HEK293 (cell line): ENCODE results near the gene SPRR4.

ENCODE experiments used
- CTCF ChIA-PET: fragments of 350-600 bp; formaldehyde crosslinking; extraction: SDS; loops from one replicate; lab custom pipeline; 2021; ENCODE audit warnings: antibody characterized with exemption; lab: Yijun Ruan, JAX
- POLR2A ChIA-PET: fragments of 300-600 bp; formaldehyde crosslinking; extraction: SDS; loops from one replicate; lab custom pipeline; 2020; ENCODE audit warnings: antibody characterized with exemption, inconsistent platforms; lab: Yijun Ruan, JAX
- H3K27ac ChIP-seq: fragments of 200-500 bp; sonication (Bioruptor generic); 2 replicates; pipeline ENCODE4 v1.5.1; 2014; ENCODE audit warnings: low read depth, low read length, control low read depth, inconsistent platforms; ENCODE audit errors: extremely low read depth
- H3K36me3 ChIP-seq, 2 experiments: fragments of 200-500 bp in 1 of 2; sonication (Bioruptor generic) in 1 of 2; 1 replicate in 1 of 2; 2 replicates in 1 of 2; pipeline ENCODE4 v1.5.1; 2014 to 2017; ENCODE audit warnings: inconsistent platforms in 2 of 2, low read length in 2 of 2; ENCODE audit not compliant: control insufficient read depth in 2 of 2, insufficient read depth in 1 of 2
- H3K4me1 ChIP-seq: fragments of 200-500 bp; sonication (Bioruptor generic); 2 replicates; pipeline ENCODE4 v1.5.1; 2014; ENCODE audit warnings: mild to moderate bottlenecking, low read length, inconsistent platforms; ENCODE audit not compliant: control insufficient read depth, insufficient read depth
- H3K4me3 ChIP-seq: 2 replicates; pipeline ENCODE4 v1.5.1; 2011; ENCODE audit warnings: low read depth, mild to moderate bottlenecking, control low read depth, low read length, moderate library complexity
- H3K9me3 ChIP-seq: fragments of 200-500 bp; sonication (Bioruptor generic); 2 replicates; pipeline ENCODE4 v1.5.1; 2014; ENCODE audit warnings: low read depth, low read length, inconsistent platforms; ENCODE audit not compliant: control insufficient read depth, insufficient read depth
- GLIS1 ChIP-seq: fragments of 450-650 bp; formaldehyde crosslinking; IDR thresholded peaks from 2 replicates; pipeline ENCODE4 v1.5.1; 2016; ENCODE audit warnings: missing biosample characterization, missing genetic modification characterization
- GLIS2 ChIP-seq: fragments of 450-650 bp; formaldehyde crosslinking; IDR thresholded peaks from 2 replicates; pipeline ENCODE4 v1.5.1; 2016; ENCODE audit warnings: missing biosample characterization, missing genetic modification characterization
- KLF17 ChIP-seq: fragments of 450-650 bp; formaldehyde crosslinking; IDR thresholded peaks from 2 replicates; pipeline ENCODE4 v1.5.1; 2016; ENCODE audit warnings: missing biosample characterization, missing genetic modification characterization
- ZBTB10 ChIP-seq: fragments of 450-650 bp; formaldehyde crosslinking; IDR thresholded peaks from 2 replicates; pipeline ENCODE4 v1.5.1; 2016; ENCODE audit warnings: missing biosample characterization, missing genetic modification characterization
- ZBTB26 ChIP-seq: fragments of 450-650 bp; formaldehyde crosslinking; optimal IDR thresholded peaks from 2 replicates; pipeline ENCODE3; 2016; ENCODE audit warnings: missing biosample characterization, mild to moderate bottlenecking, missing genetic modification characterization
- ZBTB7A ChIP-seq: fragments of 450-650 bp; formaldehyde crosslinking; IDR thresholded peaks from 2 replicates; pipeline ENCODE4 v1.5.1; 2016; ENCODE audit warnings: low read depth, missing biosample characterization, missing genetic modification characterization
- ZNF239 ChIP-seq: fragments of 450-650 bp; formaldehyde crosslinking; IDR thresholded peaks from 2 replicates; pipeline ENCODE4 v1.5.1; 2016; ENCODE audit warnings: missing biosample characterization, missing genetic modification characterization
- ZNF280D ChIP-seq: fragments of 450-650 bp; formaldehyde crosslinking; IDR thresholded peaks from 2 replicates; pipeline ENCODE4 v1.5.1; 2016; ENCODE audit warnings: missing biosample characterization, missing genetic modification characterization
- ZNF302 ChIP-seq: fragments of 450-650 bp; formaldehyde crosslinking; IDR thresholded peaks from 2 replicates; pipeline ENCODE4 v1.5.1; 2016; ENCODE audit warnings: missing biosample characterization, missing genetic modification characterization, low read depth
- ZNF311 ChIP-seq: fragments of 450-650 bp; formaldehyde crosslinking; IDR thresholded peaks from 2 replicates; pipeline ENCODE4 v1.5.1; 2017; ENCODE audit warnings: missing biosample characterization, missing genetic modification characterization, borderline replicate concordance
- ZNF354C ChIP-seq: fragments of 450-650 bp; formaldehyde crosslinking; IDR thresholded peaks from 2 replicates; pipeline ENCODE4 v1.5.1; 2016; ENCODE audit warnings: missing biosample characterization, missing genetic modification characterization, low read depth, borderline replicate concordance
- ZNF366 ChIP-seq: fragments of 450-650 bp; formaldehyde crosslinking; conservative IDR thresholded peaks from 2 replicates; pipeline ENCODE4 v1.5.1; 2016; ENCODE audit warnings: missing biosample characterization, missing genetic modification characterization
- ZNF549 ChIP-seq: fragments of 450-650 bp; IDR thresholded peaks from 2 replicates; pipeline ENCODE4 v1.5.1; 2018; ENCODE audit warnings: missing biosample characterization, missing genetic modification characterization, mild to moderate bottlenecking, inconsistent platforms, moderate library complexity
- ZNF571 ChIP-seq: fragments of 450-650 bp; formaldehyde crosslinking; IDR thresholded peaks from 2 replicates; pipeline ENCODE4 v1.5.0; 2017; ENCODE audit warnings: missing biosample characterization, missing genetic modification characterization
- ZNF585B ChIP-seq: fragments of 450-650 bp; formaldehyde crosslinking; IDR thresholded peaks from 2 replicates; pipeline ENCODE4 v1.5.1; 2016; ENCODE audit warnings: missing biosample characterization, missing genetic modification characterization
- ZNF677 ChIP-seq: fragments of 450-650 bp; IDR thresholded peaks from 2 replicates; pipeline ENCODE4 v1.5.0; 2018; ENCODE audit warnings: missing biosample characterization, mild to moderate bottlenecking, missing genetic modification characterization, moderate library complexity
- ZNF707 ChIP-seq: fragments of 450-650 bp; formaldehyde crosslinking; IDR thresholded peaks from 2 replicates; pipeline ENCODE4 v1.5.1; 2016; ENCODE audit warnings: missing biosample characterization, missing genetic modification characterization
- TF ChIP-seq, protein P1 (sequence below): fragments of 450-650 bp; formaldehyde crosslinking; IDR thresholded peaks from 2 replicates; pipeline ENCODE4 v1.5.1; 2017; ENCODE audit warnings: missing biosample characterization, mild to moderate bottlenecking, missing genetic modification characterization, moderate library complexity

The SPRR4 gene

DNA sequence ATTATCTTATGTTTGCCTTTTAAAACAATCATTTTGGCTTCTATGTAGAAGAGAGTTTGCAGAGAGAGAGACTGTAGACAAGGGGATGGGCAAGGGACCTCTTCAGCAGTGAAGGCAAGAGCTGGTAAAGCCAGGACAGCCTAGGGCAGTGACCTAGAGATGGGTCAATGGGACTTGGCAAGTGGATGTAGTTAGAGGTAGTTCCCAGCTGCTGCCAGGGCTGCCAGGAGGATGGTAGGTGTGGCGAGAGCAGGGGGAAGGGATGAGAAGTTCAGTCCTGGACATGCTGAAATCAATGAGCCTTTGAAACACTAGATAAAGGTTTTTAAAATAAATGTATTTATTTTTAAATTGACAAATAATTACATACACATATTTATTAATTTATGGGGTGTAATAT is 29.8 kb upstream of the SPRR4 start:
- no peaks in the 10 kb centered on the region for H3K9me3 ChIP-seq
- no peaks in the 10 kb centered on the region for H3K4me1 ChIP-seq
- no peak for TF ChIP-seq ZNF311 (tag by site-specific recombination)
- no peak for TF ChIP-seq ZBTB7A
- TF ChIP-seq, protein P1, sequence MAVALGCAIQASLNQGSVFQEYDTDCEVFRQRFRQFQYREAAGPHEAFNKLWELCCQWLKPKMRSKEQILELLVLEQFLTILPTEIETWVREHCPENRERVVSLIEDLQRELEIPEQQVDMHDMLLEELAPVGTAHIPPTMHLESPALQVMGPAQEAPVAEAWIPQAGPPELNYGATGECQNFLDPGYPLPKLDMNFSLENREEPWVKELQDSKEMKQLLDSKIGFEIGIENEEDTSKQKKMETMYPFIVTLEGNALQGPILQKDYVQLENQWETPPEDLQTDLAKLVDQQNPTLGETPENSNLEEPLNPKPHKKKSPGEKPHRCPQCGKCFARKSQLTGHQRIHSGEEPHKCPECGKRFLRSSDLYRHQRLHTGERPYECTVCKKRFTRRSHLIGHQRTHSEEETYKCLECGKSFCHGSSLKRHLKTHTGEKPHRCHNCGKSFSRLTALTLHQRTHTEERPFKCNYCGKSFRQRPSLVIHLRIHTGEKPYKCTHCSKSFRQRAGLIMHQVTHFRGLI (tag by site-specific recombination), result no peak
- TF ChIP-seq GLIS1 (tag by site-specific recombination), result no peak
- no peak for TF ChIP-seq ZNF280D (tag by site-specific recombination)
- TF ChIP-seq ZNF366 (tag by site-specific recombination), result no peak
- no peak for TF ChIP-seq ZNF302 (tag by site-specific recombination)
- no peak for TF ChIP-seq ZNF677
- TF ChIP-seq ZNF239, result no peak
- no peak for TF ChIP-seq ZNF707 (tag by site-specific recombination)
- TF ChIP-seq ZNF549 (tag by site-specific recombination), result no peak
- no peak for TF ChIP-seq KLF17 (tag by site-specific recombination)
- TF ChIP-seq ZBTB10 (tag by site-specific recombination), result no peak
- TF ChIP-seq ZNF571 (tag by site-specific recombination), result no peak
- TF ChIP-seq ZBTB26 (tag by site-specific recombination), result no peak
- no peak for TF ChIP-seq ZNF585B (tag by site-specific recombination)
- no peak for TF ChIP-seq GLIS2 (tag by site-specific recombination)
- no peak for TF ChIP-seq ZNF354C (tag by site-specific recombination)
- no peak overlapping the region for H3K4me3 ChIP-seq
- H3K36me3 ChIP-seq, result no peaks in the 10 kb centered on the region
- H3K27ac ChIP-seq, result no peak overlapping the region
- ChIA-PET POLR2A (no interaction called here), CTCF (no interaction called here)
